ENCODE data around the gene OOSP3. TPM values are rescaled to one million over a fixed set of nuclear protein-coding genes. Genes with fewer than 3 reads are reported as not detected.
"Not testable (repeated sequence)": the region's sequence is repeated elsewhere in the genome, so short reads cannot be mapped to it uniquely, and the experiment has no call there.

The OOSP3 gene
- not detected for total RNA-seq

GRCh38 chr11:59878575-59878974, at the start of gene OOSP3:
Gene OOSP3 (plus strand): TSS chr11:59878782. CDS start chr11:59878809, 27 bp downstream.
- Mint-ChIP-seq H3K27me3 (peaks cover 9% of the 10 kb centered on the region), H3K9me3 (no peaks in the 10 kb centered on the region), H3K36me3 (ENCODE audit: low read depth) (no peaks in the 10 kb centered on the region), H3K27ac (no peak within 1 kb of the TSS), H3K4me3 (no peak within 1 kb of the TSS), H3K4me1 (no peaks in the 10 kb centered on the region)
- CTCF ChIA-PET: no interaction called here
- no peak for DNase-seq
- POLR2A ChIA-PET: no interaction called here

- Mint-ChIP-seq H3K4me3 (no peak overlapping the region), H3K4me1 (peaks cover 8% of the 10 kb centered on the region), H3K36me3 (ENCODE audit: low read depth) (no peaks in the 10 kb centered on the region), H3K27me3 (no peaks in the 10 kb centered on the region), H3K9me3 (no peaks in the 10 kb centered on the region), H3K27ac (no peak overlapping the region)
- POLR2A ChIA-PET: no interaction called here
- DNase-seq: no peak
- CTCF ChIA-PET: interaction anchor here (2.2 kb wide), 1 partner anchor 90 kb away, joined by 5 read pairs; no protein-coding TSS in a partner anchor
Observed at GRCh38 chr11:59829358-59829757, 49.2 kb upstream of the OOSP3 start.

GRCh38 chr11:59833602-59834001, 45.0 kb upstream of the OOSP3 start:
- Mint-ChIP-seq H3K36me3 (ENCODE audit: low read depth) (no peaks in the 10 kb centered on the region), H3K4me1 (peaks cover 8% of the 10 kb centered on the region), H3K27ac (no peak overlapping the region), H3K9me3 (no peaks in the 10 kb centered on the region), H3K27me3 (no peaks in the 10 kb centered on the region), H3K4me3 (no peak overlapping the region)
- ChIA-PET CTCF (no interaction called here), POLR2A (no interaction called here)
- DNase-seq: no peak

GRCh38 chr11:59839615-59840014, 39.0 kb upstream of the OOSP3 start:
- CTCF ChIA-PET: no interaction called here
- Mint-ChIP-seq H3K36me3 (ENCODE audit: low read depth) (no peaks in the 10 kb centered on the region), H3K9me3 (no peaks in the 10 kb centered on the region), H3K4me1 (peaks cover 6% of the 10 kb centered on the region), H3K27me3 (peaks cover 2% of the 10 kb centered on the region), H3K27ac (no peak overlapping the region), H3K4me3 (no peak overlapping the region)
- POLR2A ChIA-PET: no interaction called here
- DNase-seq: no peak

- H3K36me3 Mint-ChIP-seq (ENCODE audit: low read depth): no peaks in the 10 kb centered on the region
Observed at GRCh38 chr11:59841514-59841913, 37.1 kb upstream of the OOSP3 start.

GRCh38 chr11:59842316-59842715, 36.3 kb upstream of the OOSP3 start:
- POLR2A ChIA-PET: no interaction called here
- CTCF ChIA-PET: no interaction called here
- Mint-ChIP-seq H3K27me3 (peaks cover 5% of the 10 kb centered on the region), H3K4me3 (no peak overlapping the region), H3K36me3 (ENCODE audit: low read depth) (no peaks in the 10 kb centered on the region), H3K27ac (no peak overlapping the region), H3K9me3 (no peaks in the 10 kb centered on the region), H3K4me1 (peaks cover 6% of the 10 kb centered on the region)
- no peak for DNase-seq

More at GRCh38 chr11:59841514-59841913, 37.1 kb upstream of the OOSP3 start:
- Mint-ChIP-seq H3K4me3 (no peak overlapping the region), H3K4me1 (peaks cover 6% of the 10 kb centered on the region), H3K27ac (no peak overlapping the region), H3K27me3 (peaks cover 5% of the 10 kb centered on the region), H3K9me3 (no peaks in the 10 kb centered on the region)
- POLR2A ChIA-PET: no interaction called here
- no peak for DNase-seq
- CTCF ChIA-PET: no interaction called here

GRCh38 chr11:59845399-59845798, 33.2 kb upstream of the OOSP3 start, which contains the start of gene CBLIF:
Gene CBLIF (minus strand): TSS chr11:59845499. CDS start chr11:59845453, 46 bp downstream.
- no peak for DNase-seq
- no peak within 1 kb of the TSS for H3K4me3 Mint-ChIP-seq
- no peaks in the 10 kb centered on the region for H3K9me3 Mint-ChIP-seq
- CTCF ChIA-PET: interaction anchor here (0.6 kb wide), 1 partner anchor 71 kb away, joined by 3 read pairs; no protein-coding TSS in a partner anchor
- H3K4me1 Mint-ChIP-seq: peaks cover 8% of the 10 kb centered on the region
- H3K36me3 Mint-ChIP-seq (ENCODE audit: low read depth): no peaks in the 10 kb centered on the region
- peaks cover 5% of the 10 kb centered on the region for H3K27me3 Mint-ChIP-seq
- no peak within 1 kb of the TSS for H3K27ac Mint-ChIP-seq
- POLR2A ChIA-PET: no interaction called here

GRCh38 chr11:59846556-59846955, 32.0 kb upstream of the OOSP3 start:
- no peak for DNase-seq
- H3K27ac Mint-ChIP-seq: no peak overlapping the region
- peaks cover 5% of the 10 kb centered on the region for H3K4me1 Mint-ChIP-seq
- POLR2A ChIA-PET: interaction anchor here (1.3 kb wide), 1 partner anchor 10 kb away, joined by 3 read pairs; no protein-coding TSS in a partner anchor
- peaks cover 3% of the 10 kb centered on the region for H3K9me3 Mint-ChIP-seq
- H3K36me3 Mint-ChIP-seq (ENCODE audit: low read depth): no peaks in the 10 kb centered on the region
- H3K27me3 Mint-ChIP-seq: peaks cover 5% of the 10 kb centered on the region
- CTCF ChIA-PET: no interaction called here
- H3K4me3 Mint-ChIP-seq: no peak overlapping the region

GRCh38 chr11:59847626-59848025, 31.0 kb upstream of the OOSP3 start:
- no peak overlapping the region for H3K27ac Mint-ChIP-seq
- CTCF ChIA-PET: interaction anchor here (0.7 kb wide), 1 partner anchor 55 kb away, joined by 3 read pairs; no protein-coding TSS in a partner anchor
- peaks cover 3% of the 10 kb centered on the region for H3K9me3 Mint-ChIP-seq
- DNase-seq: no peak
- H3K27me3 Mint-ChIP-seq: peaks cover 3% of the 10 kb centered on the region
- peaks cover 2% of the 10 kb centered on the region for H3K4me1 Mint-ChIP-seq
- H3K4me3 Mint-ChIP-seq: no peak overlapping the region
- H3K36me3 Mint-ChIP-seq (ENCODE audit: low read depth): no peaks in the 10 kb centered on the region
- POLR2A ChIA-PET: no interaction called here

- H3K27ac Mint-ChIP-seq; H3K4me1 Mint-ChIP-seq; H3K9me3 Mint-ChIP-seq; H3K36me3 Mint-ChIP-seq (ENCODE audit: low read depth); DNase-seq; POLR2A ChIA-PET; CTCF ChIA-PET; H3K4me3 Mint-ChIP-seq; H3K27me3 Mint-ChIP-seq: not testable (repeated sequence)
Observed at GRCh38 chr11:59848439-59848838, 30.1 kb upstream of the OOSP3 start.

GRCh38 chr11:59849129-59849528, 29.5 kb upstream of the OOSP3 start:
- Mint-ChIP-seq H3K9me3 (peaks cover 3% of the 10 kb centered on the region), H3K4me1 (peaks cover 2% of the 10 kb centered on the region), H3K27me3 (peaks cover 3% of the 10 kb centered on the region), H3K27ac (no peak overlapping the region), H3K36me3 (ENCODE audit: low read depth) (no peaks in the 10 kb centered on the region), H3K4me3 (no peak overlapping the region)
- DNase-seq: no peak
- POLR2A ChIA-PET: no interaction called here
- CTCF ChIA-PET: no interaction called here

GRCh38 chr11:59849551-59849950, 29.0 kb upstream of the OOSP3 start:
- H3K4me3 Mint-ChIP-seq; H3K27me3 Mint-ChIP-seq; H3K36me3 Mint-ChIP-seq (ENCODE audit: low read depth); H3K9me3 Mint-ChIP-seq; DNase-seq; H3K27ac Mint-ChIP-seq; POLR2A ChIA-PET; H3K4me1 Mint-ChIP-seq; CTCF ChIA-PET: not testable (repeated sequence)

- H3K9me3 Mint-ChIP-seq; H3K4me1 Mint-ChIP-seq; H3K36me3 Mint-ChIP-seq (ENCODE audit: low read depth); H3K27ac Mint-ChIP-seq; DNase-seq; CTCF ChIA-PET; H3K4me3 Mint-ChIP-seq; H3K27me3 Mint-ChIP-seq; POLR2A ChIA-PET: not testable (repeated sequence)
Observed at GRCh38 chr11:59851416-59851815, 27.2 kb upstream of the OOSP3 start.

GRCh38 chr11:59854871-59855270, 23.7 kb upstream of the OOSP3 start:
- H3K9me3 Mint-ChIP-seq: peaks cover 13% of the 10 kb centered on the region

More at GRCh38 chr11:59854871-59855270, 23.7 kb upstream of the OOSP3 start:
- Mint-ChIP-seq H3K4me3 (no peak overlapping the region), H3K36me3 (ENCODE audit: low read depth) (peaks cover 25% of the 10 kb centered on the region), H3K4me1 (peaks cover 34% of the 10 kb centered on the region), H3K27me3 (no peaks in the 10 kb centered on the region), H3K27ac (no peak overlapping the region)
- ChIA-PET CTCF (no interaction called here), POLR2A (interaction anchor here (0.7 kb wide), 1 partner anchor 9 kb away, joined by 3 read pairs; no protein-coding TSS in a partner anchor)
- no peak for DNase-seq
